Stomach (tissue), 4 donors: Measurements from ENCODE around the gene CNTNAP4.

ENCODE experiments used
- CTCF ChIP-seq, 7 experiments: fragments of 450-650 bp in 4 of 7; fragments of 200-600 bp in 3 of 7; sonication (generic) in 3 of 7; IDR thresholded peaks; one replicate each; pipeline ENCODE4 v1.5.1; 2016 to 2019; ENCODE audit warnings: antibody characterized with exemption in 7 of 7, control low read depth in 2 of 7, mild to moderate bottlenecking in 1 of 7
- POLR2A ChIP-seq, 4 donors: fragments of 450-650 bp; IDR thresholded peaks; one replicate each; pipeline ENCODE4 v1.6.1; 2016; ENCODE audit warnings: antibody characterized with exemption in 4 of 4, control low read depth in 2 of 4, mild to moderate bottlenecking in 1 of 4, moderate library complexity in 1 of 4
- POLR2AphosphoS5 ChIP-seq, 3 donors: sonication (generic); formaldehyde crosslinking; IDR thresholded peaks; one replicate each; pipeline ENCODE4 v1.6.1; 2016; ENCODE audit warnings: antibody characterized with exemption in 3 of 3

GRCh38 chr16:76464955-76465620 is 187.9 kb downstream of the CNTNAP4 start:
- TF ChIP-seq POLR2A (IDR thresholded peaks at IDR 0.05) (no peak), CTCF (IDR thresholded peaks at IDR 0.05) (no peak), POLR2AphosphoS5 (IDR thresholded peaks at IDR 0.05) (no peak)
